MM.1S (cell line): Measurements from ENCODE around the gene AHNAK.

Experiments
- DNase-seq: peaks from one replicate; pipeline ENCODE4 v3.0.0-alpha.2; 2015
- H2AFZ ChIP-seq: fragments of 300-600 bp; sonication (generic); 2 replicates; pipeline ENCODE4 v1.6.0; 2016; ENCODE audit warnings: antibody characterized with exemption, low read length
- H3F3A ChIP-seq: fragments of 300-600 bp; sonication (generic); 2 replicates; pipeline ENCODE4 v1.6.1; 2016; ENCODE audit warnings: mild to moderate bottlenecking, antibody characterized with exemption, low read length, moderate library complexity, mixed read lengths; ENCODE audit not compliant: insufficient read depth
- H3K27ac ChIP-seq: fragments of 300-600 bp; sonication (generic); 2 replicates; pipeline ENCODE4 v1.5.1; 2016; ENCODE audit warnings: mild to moderate bottlenecking, low read length
- H3K27me3 ChIP-seq: fragments of 300-600 bp; sonication (generic); replicated peaks from 2 replicates; pipeline ENCODE4 v1.6.0; 2016; ENCODE audit warnings: low read length; ENCODE audit not compliant: insufficient read depth
- H3K36me3 ChIP-seq: fragments of 300-600 bp; sonication (generic); replicated peaks from 2 replicates; pipeline ENCODE4 v1.6.1; 2016; ENCODE audit warnings: mild to moderate bottlenecking, low read length, mixed read lengths; ENCODE audit not compliant: insufficient read depth
- H3K4me1 ChIP-seq: fragments of 300-600 bp; sonication (generic); 2 replicates; pipeline ENCODE4 v1.6.1; 2016; ENCODE audit warnings: low read length, mixed read lengths
- H3K4me2 ChIP-seq: fragments of 300-600 bp; sonication (generic); 2 replicates; pipeline ENCODE4 v1.6.0; 2016; ENCODE audit warnings: low read depth, low read length
- H3K4me3 ChIP-seq: fragments of 300-600 bp; sonication (generic); 2 replicates; pipeline ENCODE4 v1.5.1; 2016; ENCODE audit warnings: low read length, mixed read lengths
- H3K79me2 ChIP-seq: fragments of 300-600 bp; sonication (generic); 2 replicates; pipeline ENCODE4 v1.6.1; 2016; ENCODE audit warnings: mixed run types, low read length, mixed read lengths
- H3K9ac ChIP-seq: fragments of 300-600 bp; sonication (generic); 2 replicates; pipeline ENCODE4 v1.6.1; 2016; ENCODE audit warnings: low read length, mixed read lengths
- H3K9me2 ChIP-seq: fragments of 300-600 bp; sonication (generic); replicated peaks from 2 replicates; pipeline ENCODE4 v1.6.1; 2016; ENCODE audit warnings: mild to moderate bottlenecking, low read length, mixed read lengths; ENCODE audit not compliant: insufficient read depth
- H3K9me3 ChIP-seq: fragments of 300-600 bp; sonication (generic); replicated peaks from 2 replicates; pipeline ENCODE4 v1.6.1; 2016; ENCODE audit warnings: mild to moderate bottlenecking, low read length, mixed read lengths; ENCODE audit not compliant: insufficient read depth
- H4K20me1 ChIP-seq: fragments of 300-600 bp; sonication (generic); 2 replicates; pipeline ENCODE4 v1.6.1; 2016; ENCODE audit warnings: mild to moderate bottlenecking, low read length, moderate library complexity, mixed read lengths; ENCODE audit not compliant: insufficient read depth
- EZH2 ChIP-seq: fragments of 300-600 bp; sonication (generic); optimal IDR thresholded peaks from 2 replicates; pipeline ENCODE3; 2017; ENCODE audit warnings: low read depth, mild to moderate bottlenecking, antibody characterized with exemption, low read length, mixed read lengths
- EZH2phosphoT487 ChIP-seq: fragments of 300-600 bp; sonication (generic); IDR thresholded peaks from 2 replicates; pipeline ENCODE4 v1.6.1; 2018; ENCODE audit warnings: antibody characterized with exemption, low read length
- TF ChIP-seq, protein P1 (sequence below): fragments of 300-600 bp; sonication (generic); IDR thresholded peaks from 2 replicates; pipeline ENCODE4 v1.5.1; 2016; ENCODE audit warnings: antibody characterized with exemption, low read length, mixed read lengths

Gene AHNAK

GRCh38 chr11:62411524-62411923 lies 135.1 kb downstream of the AHNAK start:
- DNase-seq = no peak
- H3K9ac ChIP-seq = no peak overlapping the region
- no peaks in the 10 kb centered on the region for H3K4me1 ChIP-seq
- H3K27me3 ChIP-seq = 0 out of 2 replicates have a peak, but pooled peaks cover 3% of the 10 kb centered on the region
- no peak overlapping the region for H3K27ac ChIP-seq
- H4K20me1 ChIP-seq = no peaks in the 10 kb centered on the region
- H3K4me2 ChIP-seq = no peak overlapping the region
- no peaks in the 10 kb centered on the region for H3F3A ChIP-seq
- H3K36me3 ChIP-seq = no peaks in the 10 kb centered on the region
- no peak overlapping the region for H3K4me3 ChIP-seq
- no peaks in the 10 kb centered on the region for H3K9me3 ChIP-seq
- TF ChIP-seq EZH2phosphoT487 (no peak), EZH2 (no peak)
- TF ChIP-seq, protein P1, sequence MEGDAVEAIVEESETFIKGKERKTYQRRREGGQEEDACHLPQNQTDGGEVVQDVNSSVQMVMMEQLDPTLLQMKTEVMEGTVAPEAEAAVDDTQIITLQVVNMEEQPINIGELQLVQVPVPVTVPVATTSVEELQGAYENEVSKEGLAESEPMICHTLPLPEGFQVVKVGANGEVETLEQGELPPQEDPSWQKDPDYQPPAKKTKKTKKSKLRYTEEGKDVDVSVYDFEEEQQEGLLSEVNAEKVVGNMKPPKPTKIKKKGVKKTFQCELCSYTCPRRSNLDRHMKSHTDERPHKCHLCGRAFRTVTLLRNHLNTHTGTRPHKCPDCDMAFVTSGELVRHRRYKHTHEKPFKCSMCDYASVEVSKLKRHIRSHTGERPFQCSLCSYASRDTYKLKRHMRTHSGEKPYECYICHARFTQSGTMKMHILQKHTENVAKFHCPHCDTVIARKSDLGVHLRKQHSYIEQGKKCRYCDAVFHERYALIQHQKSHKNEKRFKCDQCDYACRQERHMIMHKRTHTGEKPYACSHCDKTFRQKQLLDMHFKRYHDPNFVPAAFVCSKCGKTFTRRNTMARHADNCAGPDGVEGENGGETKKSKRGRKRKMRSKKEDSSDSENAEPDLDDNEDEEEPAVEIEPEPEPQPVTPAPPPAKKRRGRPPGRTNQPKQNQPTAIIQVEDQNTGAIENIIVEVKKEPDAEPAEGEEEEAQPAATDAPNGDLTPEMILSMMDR = no peak
- H3K79me2 ChIP-seq = no peaks in the 10 kb centered on the region
- H2AFZ ChIP-seq = no peak overlapping the region
- H3K9me2 ChIP-seq = no peaks in the 10 kb centered on the region

- no peak overlapping the region for H2AFZ ChIP-seq
- no peak overlapping the region for H3K27ac ChIP-seq
Observed at GRCh38 chr11:62410972-62411371, 135.6 kb downstream of the AHNAK start.

DNA sequence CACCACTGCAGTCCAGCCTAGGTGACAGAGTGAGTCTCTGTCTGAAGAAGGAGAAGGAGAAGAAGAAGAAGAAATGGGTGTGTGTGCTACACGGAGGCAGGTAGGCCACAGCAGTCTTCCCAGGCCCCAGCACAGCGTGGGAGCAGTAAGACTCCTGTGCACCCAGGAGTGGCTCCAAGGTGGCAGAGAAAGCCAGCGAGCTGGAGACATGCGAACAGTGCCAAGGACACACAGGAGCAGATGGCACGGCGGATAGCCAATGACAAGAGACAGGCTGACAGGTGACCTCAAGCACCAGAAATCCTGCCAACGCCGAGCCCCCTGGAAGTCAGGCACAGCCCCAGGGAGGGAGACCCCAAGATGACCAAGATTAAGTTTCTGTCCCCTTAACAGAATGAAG lies 136.8 kb downstream of the AHNAK start:
- Histone ChIP-seq H3K4me3 (no peak overlapping the region), H3K79me2 (no peaks in the 10 kb centered on the region), H3K9me3 (no peaks in the 10 kb centered on the region), H3K9ac (no peak overlapping the region), H3K9me2 (no peaks in the 10 kb centered on the region), H3K4me2 (no peak overlapping the region), H3K4me1 (no peaks in the 10 kb centered on the region), H3K27me3 (peaks cover 8% of the 10 kb centered on the region; the same call in 1 of the 2 replicates), H4K20me1 (no peaks in the 10 kb centered on the region), H3K36me3 (no peaks in the 10 kb centered on the region), H3K27ac (no peak overlapping the region), H3F3A (no peaks in the 10 kb centered on the region), H2AFZ (no peak overlapping the region)
- TF ChIP-seq, protein P1 = no peak
- TF ChIP-seq EZH2 (no peak), EZH2phosphoT487 (no peak)
- DNase-seq = no peak

More at GRCh38 chr11:62410972-62411371, 135.6 kb downstream of the AHNAK start:
- Histone ChIP-seq H3K4me2 (no peak overlapping the region), H3K9me3 (no peaks in the 10 kb centered on the region), H3K4me3 (no peak overlapping the region), H3K27me3 (peaks cover 7% of the 10 kb centered on the region; the same call in 1 of the 2 replicates), H3K9ac (no peak overlapping the region), H3K36me3 (no peaks in the 10 kb centered on the region), H3F3A (no peaks in the 10 kb centered on the region), H3K4me1 (no peaks in the 10 kb centered on the region), H3K79me2 (no peaks in the 10 kb centered on the region), H3K9me2 (no peaks in the 10 kb centered on the region), H4K20me1 (no peaks in the 10 kb centered on the region)
- TF ChIP-seq EZH2phosphoT487 (no peak), EZH2 (no peak)
- TF ChIP-seq, protein P1 = no peak
- DNase-seq = no peak
